ENCODE results near the gene APOL2.

Gene APOL2

DNA sequence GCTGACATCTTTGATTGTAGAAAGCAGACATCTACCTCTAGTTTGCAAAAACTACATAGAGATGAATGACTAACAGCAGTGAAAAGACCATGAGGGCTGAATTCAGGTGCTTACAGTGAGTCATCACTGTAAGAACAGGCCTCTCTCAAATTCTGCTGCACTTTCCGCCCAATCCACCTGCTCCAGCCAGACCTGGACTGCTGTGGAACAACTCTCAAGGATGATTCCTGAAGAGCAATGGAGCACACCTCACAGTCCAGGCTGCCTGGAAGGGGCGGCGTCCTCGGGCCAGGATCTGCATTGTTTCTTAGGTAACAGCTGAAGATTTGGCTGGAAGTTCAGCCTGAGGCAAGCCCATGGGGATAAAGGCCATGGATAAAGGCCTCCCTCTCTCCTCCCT lies 15.1 kb downstream of the APOL2 start:
- TF ChIP-seq, protein P1, sequence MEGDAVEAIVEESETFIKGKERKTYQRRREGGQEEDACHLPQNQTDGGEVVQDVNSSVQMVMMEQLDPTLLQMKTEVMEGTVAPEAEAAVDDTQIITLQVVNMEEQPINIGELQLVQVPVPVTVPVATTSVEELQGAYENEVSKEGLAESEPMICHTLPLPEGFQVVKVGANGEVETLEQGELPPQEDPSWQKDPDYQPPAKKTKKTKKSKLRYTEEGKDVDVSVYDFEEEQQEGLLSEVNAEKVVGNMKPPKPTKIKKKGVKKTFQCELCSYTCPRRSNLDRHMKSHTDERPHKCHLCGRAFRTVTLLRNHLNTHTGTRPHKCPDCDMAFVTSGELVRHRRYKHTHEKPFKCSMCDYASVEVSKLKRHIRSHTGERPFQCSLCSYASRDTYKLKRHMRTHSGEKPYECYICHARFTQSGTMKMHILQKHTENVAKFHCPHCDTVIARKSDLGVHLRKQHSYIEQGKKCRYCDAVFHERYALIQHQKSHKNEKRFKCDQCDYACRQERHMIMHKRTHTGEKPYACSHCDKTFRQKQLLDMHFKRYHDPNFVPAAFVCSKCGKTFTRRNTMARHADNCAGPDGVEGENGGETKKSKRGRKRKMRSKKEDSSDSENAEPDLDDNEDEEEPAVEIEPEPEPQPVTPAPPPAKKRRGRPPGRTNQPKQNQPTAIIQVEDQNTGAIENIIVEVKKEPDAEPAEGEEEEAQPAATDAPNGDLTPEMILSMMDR (IDR thresholded peaks at IDR 0.05; ENCODE audit: low read depth, low read length) = no peak
- Histone ChIP-seq H3K9me3 (ENCODE audit: severe bottlenecking) (no peaks in the 10 kb centered on the region), H3K4me3 (ENCODE audit: low read depth, low read length) (no peak overlapping the region), H3K27me3 (ENCODE audit: insufficient read depth, low read depth, severe bottlenecking) (no peaks in the 10 kb centered on the region), H3K27ac (no peak overlapping the region), H3K36me3 (no peaks in the 10 kb centered on the region)
- DNase-seq = no peak

DNA sequence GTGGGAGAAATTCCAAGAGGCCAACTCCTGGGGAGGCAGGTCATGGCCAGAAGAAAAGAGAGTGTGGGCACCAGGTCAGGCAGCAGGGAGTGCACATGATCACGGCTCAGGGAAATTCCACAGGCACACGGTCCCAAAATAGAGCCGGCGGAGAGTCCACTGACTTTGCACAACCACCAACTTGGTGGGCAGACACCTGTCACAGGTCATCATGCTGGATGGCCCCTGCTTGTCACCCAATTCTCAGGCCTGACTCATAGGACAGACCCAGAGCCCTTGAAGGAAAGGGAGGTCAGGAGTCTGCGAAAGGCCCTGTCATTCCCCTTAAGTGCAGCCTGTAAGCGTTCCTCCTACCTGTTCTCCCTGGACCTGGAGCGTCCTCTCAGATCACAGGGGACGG lies 15.8 kb downstream of the APOL2 start:
- Histone ChIP-seq H3K27me3 (ENCODE audit: insufficient read depth, low read depth, severe bottlenecking) (no peaks in the 10 kb centered on the region), H3K4me3 (ENCODE audit: low read depth, low read length) (no peak overlapping the region), H3K9me3 (ENCODE audit: severe bottlenecking) (no peaks in the 10 kb centered on the region), H3K27ac (no peak overlapping the region), H3K36me3 (no peaks in the 10 kb centered on the region)
- DNase-seq = no peak
- TF ChIP-seq, protein P1 (IDR thresholded peaks at IDR 0.05; ENCODE audit: low read depth, low read length) = no peak

DNA sequence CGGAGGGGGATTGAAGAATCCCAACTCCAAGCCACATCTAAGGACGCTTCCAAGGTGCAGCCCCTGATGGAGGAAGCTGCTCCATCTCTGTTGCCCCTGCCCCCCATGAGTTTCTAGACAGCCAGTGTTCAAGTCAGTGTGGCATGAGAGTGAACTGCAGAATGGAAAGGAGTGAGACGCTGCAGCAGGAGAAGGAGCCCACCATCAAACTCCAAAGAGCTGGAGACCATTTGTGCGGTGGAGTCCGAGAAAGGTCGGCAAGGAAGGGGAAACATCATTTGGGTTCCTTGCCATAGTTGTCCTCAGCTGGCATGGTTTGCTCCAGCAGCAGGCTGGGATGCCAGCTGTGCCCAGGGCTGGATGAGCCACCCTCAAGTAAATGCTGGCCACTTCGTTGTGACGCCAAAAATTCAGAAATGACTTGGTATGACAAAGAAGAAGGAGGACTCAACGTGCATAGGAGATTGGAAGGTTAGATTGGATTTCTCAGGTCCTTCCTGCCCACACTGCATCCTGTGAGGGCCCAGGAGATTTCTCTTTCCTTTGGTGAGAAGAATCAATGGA lies 16.4 kb downstream of the APOL2 start:
- H3K27me3 ChIP-seq (ENCODE audit: insufficient read depth, low read depth, severe bottlenecking) = no peaks in the 10 kb centered on the region
- TF ChIP-seq, protein P1 (IDR thresholded peaks at IDR 0.05; ENCODE audit: low read depth, low read length) = no peak
- no peaks in the 10 kb centered on the region for H3K9me3 ChIP-seq (ENCODE audit: severe bottlenecking)
- DNase-seq = no peak
- H3K4me3 ChIP-seq (ENCODE audit: low read depth, low read length) = no peak overlapping the region
- H3K27ac ChIP-seq = no peak overlapping the region
- no peaks in the 10 kb centered on the region for H3K36me3 ChIP-seq

DNA sequence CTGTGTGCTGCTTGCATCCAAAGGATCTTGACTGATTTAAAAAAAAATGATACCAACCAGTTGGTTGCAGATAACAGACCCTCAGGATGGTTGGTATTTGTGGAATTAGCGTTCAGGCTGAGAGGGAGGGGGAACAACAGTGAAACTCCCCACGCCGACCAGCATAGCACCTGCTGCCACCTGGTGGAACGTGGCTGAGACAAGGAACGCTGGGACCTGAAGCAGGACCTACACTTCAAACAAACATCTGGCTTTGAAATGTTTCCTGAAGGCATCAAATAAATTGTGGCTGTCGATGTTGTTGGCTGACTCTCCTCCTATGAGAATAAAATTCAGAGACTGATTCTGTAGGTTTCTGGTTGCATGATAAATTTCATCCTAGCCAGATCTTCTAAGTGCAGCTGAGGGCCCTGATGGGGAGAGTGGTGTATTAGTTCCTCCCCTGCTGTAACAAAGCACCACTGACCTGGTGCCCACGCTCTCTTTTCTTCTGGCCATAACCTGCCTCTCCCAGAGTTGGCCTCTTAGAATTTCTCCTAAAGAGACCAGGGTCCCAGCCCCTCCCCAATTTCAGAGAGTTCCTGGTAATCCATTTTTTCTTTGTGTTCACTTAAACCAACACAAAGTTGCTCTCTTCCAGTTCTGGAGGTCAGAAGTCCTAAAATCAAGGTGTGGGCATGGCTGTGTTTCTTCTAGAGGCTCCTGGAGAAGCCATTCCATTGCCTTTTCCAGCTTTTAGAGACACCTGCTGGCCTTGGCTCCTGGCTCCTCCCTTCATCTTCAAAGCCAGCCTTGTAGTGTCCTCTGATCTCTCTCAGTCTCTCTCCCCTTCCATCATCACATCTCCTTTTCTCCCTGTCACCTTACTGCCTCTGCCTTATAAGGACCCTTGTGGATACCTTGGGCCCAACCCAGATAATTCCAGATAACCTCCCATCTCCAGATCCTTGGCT lies 17.3 kb downstream of the APOL2 start:
- no peaks in the 10 kb centered on the region for H3K9me3 ChIP-seq (ENCODE audit: severe bottlenecking)
- DNase-seq = peak; percentile 65
- H3K36me3 ChIP-seq = no peaks in the 10 kb centered on the region
- no peak overlapping the region for H3K27ac ChIP-seq
- H3K27me3 ChIP-seq (ENCODE audit: insufficient read depth, low read depth, severe bottlenecking) = no peaks in the 10 kb centered on the region
- no peak overlapping the region for H3K4me3 ChIP-seq (ENCODE audit: low read depth, low read length)
- TF ChIP-seq, protein P1 (IDR thresholded peaks at IDR 0.05; ENCODE audit: low read depth, low read length) = peak; percentile 92

DNA sequence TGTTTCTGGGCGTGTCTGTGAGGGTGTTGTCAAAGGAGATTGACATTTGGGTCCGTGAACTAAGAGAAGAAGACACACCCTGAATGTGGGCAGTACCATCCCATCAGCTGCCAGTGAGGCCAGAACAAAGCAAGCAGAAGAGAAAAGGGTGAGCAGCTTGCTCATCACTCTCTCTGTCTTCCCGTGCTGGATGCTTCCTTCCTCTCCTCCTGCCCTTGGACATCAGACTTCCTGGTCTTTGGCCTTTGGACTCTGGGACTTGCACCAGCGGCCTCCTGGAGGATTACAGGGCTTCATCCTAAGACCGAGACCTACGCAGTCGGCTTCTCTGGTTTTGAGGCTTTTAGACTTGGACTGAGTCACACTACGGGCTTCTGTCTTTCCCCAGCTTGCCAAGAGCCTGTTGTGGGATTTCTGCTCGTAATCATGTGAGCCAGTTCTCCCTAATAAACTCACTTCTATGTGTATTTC lies 18.8 kb downstream of the APOL2 start:
- Histone ChIP-seq H3K27me3 (ENCODE audit: insufficient read depth, low read depth, severe bottlenecking) (no peaks in the 10 kb centered on the region), H3K4me3 (ENCODE audit: low read depth, low read length) (no peak overlapping the region), H3K36me3 (no peaks in the 10 kb centered on the region), H3K27ac (no peak overlapping the region), H3K9me3 (ENCODE audit: severe bottlenecking) (no peaks in the 10 kb centered on the region)
- TF ChIP-seq, protein P1 (IDR thresholded peaks at IDR 0.05; ENCODE audit: low read depth, low read length) = no peak
- DNase-seq = no peak

Measured in WERI-Rb-1 (cell line).